GM21529 (cell line): ENCODE results near the gene PDE9A.

Source experiments
- ATAC-seq: cut with Tn5 transposase; IDR thresholded peaks from one replicate; pipeline ENCODE4 v1.9.1; 2021; ENCODE audit not compliant: unreplicated experiment

PDE9A gene

DNA sequence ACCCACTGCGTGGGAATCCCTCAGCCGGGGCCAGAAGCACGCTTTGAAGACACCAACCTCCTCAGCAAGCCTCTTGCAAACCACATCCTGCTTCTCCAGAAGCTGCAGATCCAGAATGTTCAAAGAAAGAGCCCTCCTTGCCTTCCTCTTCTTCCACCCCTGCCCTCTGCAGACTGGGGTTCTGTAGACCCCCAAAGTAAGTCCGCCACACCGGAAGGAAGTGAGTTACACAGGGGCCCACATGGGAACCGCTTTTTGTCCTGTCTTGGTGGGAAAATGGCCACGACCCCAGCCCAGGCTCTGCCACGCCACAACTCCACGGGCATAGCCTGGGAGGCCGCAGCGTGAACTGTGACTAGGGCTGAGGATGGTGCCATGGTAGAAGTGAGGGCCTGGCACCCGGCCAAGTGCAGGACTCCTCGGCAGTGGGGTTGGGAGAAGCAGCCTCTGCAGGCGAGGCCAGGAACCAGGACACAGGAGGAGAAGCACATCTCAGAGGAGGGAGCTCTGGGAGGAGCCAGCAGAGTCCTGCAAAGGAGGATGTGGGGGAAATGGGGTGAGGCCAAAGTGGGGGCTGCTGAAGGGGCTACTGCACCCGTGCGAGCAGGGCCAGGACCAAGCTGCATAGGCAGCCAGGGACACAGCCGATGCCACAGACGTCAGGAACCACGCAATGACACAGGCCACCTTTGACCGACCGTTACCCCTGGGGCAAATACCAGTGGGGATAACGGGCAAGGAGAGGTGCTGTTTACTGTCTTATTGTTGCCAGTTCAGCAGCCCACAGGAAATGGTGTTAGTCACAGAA, 30.9 kb downstream of the PDE9A start:
- ATAC-seq: no peak

DNA sequence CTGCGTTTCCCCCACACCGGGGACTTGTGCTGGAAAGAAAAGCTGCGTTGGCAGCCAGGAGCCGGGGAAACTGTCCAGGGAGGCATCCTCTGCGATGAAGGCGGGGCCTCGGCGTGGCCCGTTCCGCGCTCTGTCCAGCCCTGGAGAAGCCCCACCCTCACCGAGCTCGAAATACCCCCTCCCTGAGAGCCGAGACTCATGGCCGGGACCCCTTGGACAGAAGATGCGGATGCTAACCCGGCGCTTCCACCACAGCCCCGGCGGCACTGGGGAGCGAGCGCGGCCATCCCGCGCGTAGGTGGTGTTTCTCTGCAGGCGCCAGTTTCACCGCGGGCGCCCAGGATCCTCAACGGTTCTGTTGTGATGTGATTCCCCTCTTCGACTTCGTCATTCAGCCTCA, 31.6 kb downstream of the PDE9A start:
- ATAC-seq: no peak

DNA sequence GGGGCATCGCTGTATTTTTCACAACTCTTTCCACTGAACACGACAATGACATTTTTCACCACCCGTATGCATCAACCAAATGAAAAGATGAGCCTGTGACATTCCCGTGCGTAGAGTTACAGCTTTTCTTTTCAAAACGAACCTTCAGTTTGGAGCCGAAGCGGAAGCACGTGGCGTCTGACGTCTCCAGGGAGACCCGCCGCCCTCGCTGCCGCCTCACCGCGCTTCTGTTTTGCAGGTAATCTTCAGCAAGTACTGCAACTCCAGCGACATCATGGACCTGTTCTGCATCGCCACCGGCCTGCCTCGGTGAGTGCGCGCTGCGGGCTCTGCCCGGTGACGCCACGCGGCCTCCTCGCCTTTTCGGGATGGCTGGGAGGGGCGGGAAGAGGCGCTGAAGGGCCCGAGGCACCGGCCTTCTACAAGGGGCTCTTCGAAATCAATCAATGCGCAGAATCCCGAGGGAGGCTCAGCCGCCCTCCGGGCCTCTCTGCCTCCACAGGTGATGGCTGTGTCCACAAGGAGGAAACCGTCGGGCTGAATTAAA, 32.6 kb downstream of the PDE9A start:
- ATAC-seq: no peak

GRCh38 chr21:42687796-42688195, 34.4 kb downstream of the PDE9A start:
- no peak for ATAC-seq

- no peak for ATAC-seq
Observed at GRCh38 chr21:42688226-42688840, 34.9 kb downstream of the PDE9A start.

- no peak for ATAC-seq
Observed at GRCh38 chr21:42688841-42689371, 35.5 kb downstream of the PDE9A start.

- no peak for ATAC-seq
Observed at GRCh38 chr21:42690586-42690985, 37.2 kb downstream of the PDE9A start.

DNA sequence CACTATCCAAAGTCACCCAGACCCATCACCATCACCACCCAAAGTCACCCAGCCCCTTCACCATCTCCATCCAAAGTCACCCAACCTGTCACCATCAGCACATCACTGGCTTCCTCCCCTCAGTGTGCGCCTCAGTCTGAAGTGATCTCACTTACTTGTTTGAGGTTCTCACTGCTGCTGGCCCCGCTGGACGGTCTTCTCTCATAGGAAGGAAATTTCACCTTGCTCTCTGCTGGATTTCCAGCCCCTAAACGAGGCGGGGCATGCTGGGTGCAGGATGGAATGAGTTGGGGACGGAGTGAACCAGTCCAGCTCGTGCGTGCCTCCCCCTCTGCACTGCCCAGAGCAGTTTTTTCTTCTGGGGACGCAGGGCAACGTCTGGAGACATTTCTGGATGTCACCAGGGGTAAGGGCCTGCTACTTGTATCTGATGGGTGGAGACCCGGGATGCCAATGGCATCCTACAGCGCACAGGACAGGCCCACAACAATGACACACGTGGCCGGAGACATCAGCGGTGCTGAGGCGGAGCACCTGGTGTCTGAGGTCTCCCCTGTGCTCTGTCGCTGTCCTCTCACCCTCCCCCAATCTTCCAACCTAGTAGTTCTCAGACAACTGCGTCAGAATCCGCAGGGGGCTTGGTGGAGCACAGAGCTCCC, 38.6 kb downstream of the PDE9A start:
- no peak for ATAC-seq

DNA sequence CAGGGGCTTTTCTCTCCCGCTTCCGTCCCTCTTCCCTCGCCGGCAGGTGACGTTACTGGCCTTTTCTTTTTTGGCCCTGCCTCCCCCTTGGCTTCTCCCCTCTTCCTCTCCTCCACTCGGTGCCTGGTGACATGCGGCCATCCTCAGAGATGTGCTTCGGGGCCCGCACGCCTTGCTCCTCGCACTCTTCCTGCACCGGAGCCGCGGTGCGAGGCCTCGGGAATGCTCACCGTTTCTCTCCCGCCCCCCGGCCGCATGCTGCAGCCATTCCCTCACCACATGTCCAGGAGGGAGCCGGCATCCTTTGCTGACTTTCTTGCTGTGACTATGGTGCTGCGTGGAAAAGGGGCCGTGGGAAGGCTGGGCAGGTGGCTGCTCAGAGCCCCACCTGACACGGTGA, 39.3 kb downstream of the PDE9A start:
- no peak for ATAC-seq

DNA sequence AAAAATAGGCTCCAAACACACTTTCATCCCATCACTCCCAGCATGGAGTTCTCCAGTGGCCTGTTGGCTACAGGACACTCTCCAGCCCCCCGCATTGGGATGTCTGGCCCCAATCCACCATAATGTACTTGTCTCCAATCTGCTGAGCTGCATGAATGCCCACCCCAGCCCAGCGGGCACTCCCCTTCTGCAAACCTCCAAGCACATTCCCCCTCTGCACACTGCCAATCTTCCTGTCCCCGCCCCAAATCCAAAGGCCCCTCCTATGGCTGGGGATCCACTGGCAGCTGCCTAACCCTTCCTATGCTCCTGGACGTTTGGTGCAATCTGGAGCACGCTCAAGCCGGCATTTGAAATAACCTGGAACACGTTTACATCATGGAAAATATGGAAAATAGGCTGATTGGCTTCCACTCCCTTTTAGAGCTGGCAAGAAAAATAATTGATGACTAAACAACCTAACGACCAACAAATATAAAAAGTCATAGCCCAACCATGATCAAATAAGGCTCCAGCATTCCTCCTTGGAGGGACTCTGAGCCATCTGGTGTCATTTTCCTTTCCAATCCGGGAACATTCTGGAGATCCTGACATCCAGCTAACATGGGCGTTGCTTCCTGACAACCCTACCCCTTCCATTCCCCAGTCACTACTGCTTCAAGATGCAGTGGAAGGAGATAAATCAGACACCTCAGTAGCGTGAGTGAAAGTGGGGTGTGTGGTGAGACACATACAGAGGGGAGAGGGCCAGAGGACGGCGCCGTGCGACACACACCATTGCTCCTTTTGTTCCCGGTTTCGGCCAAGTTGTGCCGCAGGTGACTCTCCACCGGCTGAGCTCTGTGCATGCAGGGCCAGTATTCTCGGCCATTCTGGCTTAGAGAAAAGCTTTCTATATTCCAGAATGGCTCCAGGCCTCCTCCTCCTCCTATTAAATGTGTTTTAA, 41.6 kb downstream of the PDE9A start:
- ATAC-seq: no peak

GRCh38 chr21:42695697-42696380, 42.4 kb downstream of the PDE9A start:
- ATAC-seq: no peak

DNA sequence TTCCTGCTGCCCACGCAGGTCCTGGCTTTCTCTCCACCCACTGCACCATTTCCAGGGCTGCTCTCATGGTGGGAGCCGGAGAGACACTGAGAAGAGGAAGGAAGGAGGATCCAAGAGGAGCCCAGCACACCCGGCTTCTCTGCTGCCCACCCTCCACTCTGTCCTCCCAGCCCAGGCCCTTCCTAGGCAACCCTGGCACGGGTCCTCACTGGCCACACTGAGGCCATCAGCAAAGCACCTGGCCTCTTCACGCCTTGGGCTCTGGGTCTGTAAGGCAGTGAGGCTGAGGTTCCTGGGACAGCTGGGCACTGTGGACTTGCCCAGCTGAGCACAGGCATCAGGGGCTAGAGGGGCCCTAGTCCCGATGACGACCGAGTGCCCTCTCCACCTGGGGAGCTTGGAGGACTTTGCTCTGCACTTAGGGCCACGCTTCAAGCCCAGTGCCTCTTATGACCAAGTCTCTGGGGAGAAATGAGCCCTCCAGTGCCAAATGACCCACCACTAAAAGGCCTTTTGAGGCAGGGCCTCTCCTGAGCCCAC, 43.1 kb downstream of the PDE9A start:
- ATAC-seq: no peak

DNA sequence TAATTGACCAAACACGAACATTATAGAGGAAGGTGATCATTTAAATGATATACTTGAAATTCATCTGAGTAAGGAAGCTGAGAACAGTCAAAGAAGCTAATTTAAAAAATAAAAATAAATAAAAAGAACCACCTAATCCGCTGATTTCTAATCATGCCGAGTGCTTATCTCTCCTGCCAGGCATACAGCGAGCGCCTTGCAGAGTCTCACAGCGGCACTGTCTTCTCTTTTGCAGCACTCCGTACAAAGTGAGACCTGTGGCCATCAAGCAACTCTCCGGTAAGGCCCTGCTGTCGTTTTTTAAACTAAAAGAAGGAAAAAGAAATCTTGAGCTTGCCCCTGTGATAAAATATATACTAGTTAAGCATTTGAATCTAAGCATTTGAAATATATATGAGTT, 45.3 kb downstream of the PDE9A start:
- ATAC-seq: no peak

DNA sequence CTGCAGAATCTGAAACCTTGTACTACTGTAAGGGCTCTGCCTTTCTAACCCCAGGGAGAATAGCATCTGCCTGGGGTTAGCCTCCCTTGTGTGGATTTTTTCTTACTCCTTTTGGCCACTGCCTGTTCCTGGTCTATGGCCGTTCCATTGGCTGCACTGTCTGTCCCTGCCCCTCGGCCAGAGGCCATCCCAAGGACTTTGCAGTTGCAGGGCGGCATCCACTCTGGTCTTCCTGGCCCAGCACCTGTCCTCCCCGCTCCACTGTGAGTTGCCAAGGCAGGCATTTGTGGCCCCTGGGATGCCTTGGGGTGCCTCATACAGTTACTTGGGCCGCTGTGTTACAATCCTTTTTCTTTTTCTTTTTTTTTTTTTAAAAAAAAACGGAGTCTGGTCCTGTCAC, 45.8 kb downstream of the PDE9A start:
- no peak for ATAC-seq

GRCh38 chr21:42701706-42702456, 48.5 kb downstream of the PDE9A start:
- no peak for ATAC-seq

GRCh38 chr21:42702720-42703119, 49.3 kb downstream of the PDE9A start:
- no peak for ATAC-seq

GRCh38 chr21:42703136-42703908, 49.9 kb downstream of the PDE9A start:
- no peak for ATAC-seq

GRCh38 chr21:42703965-42704364, 50.5 kb downstream of the PDE9A start:
- ATAC-seq: no peak
